Mucosa of descending colon (tissue), 3 donors: Measurements from ENCODE around the gene KNCN. TPM values are rescaled to one million over a fixed set of nuclear protein-coding genes. Genes with fewer than 3 reads are reported as not detected.

ENCODE experiments used
- ATAC-seq: fragments of 200-7000 bp; cut with Tn5 transposase; one replicate; pipeline ENCODE4 v1.9.1; 2020; ENCODE audit warnings: mild to moderate bottlenecking, moderate library complexity
- DNase-seq, 3 donors: peaks; one replicate each; pipeline ENCODE4 v3.0.0-alpha.2; 2020
- H3K36me3 ChIP-seq: fragments of 200-600 bp; one replicate; pipeline ENCODE4 v1.8.0; 2021; ENCODE audit warnings: low read depth, mild to moderate bottlenecking
- H3K4me1 ChIP-seq: fragments of 200-600 bp; one replicate; pipeline ENCODE4 v1.8.0; 2021; ENCODE audit warnings: low read depth, mild to moderate bottlenecking
- H3K4me3 ChIP-seq: fragments of 200-600 bp; one replicate; pipeline ENCODE4 v1.8.0; 2021; ENCODE audit warnings: mild to moderate bottlenecking
- H3K9me3 ChIP-seq: fragments of 200-600 bp; one replicate; pipeline ENCODE4 v1.8.0; 2021; ENCODE audit warnings: mild to moderate bottlenecking
- intact Hi-C, 2 donors: fragments of 100-400 bp; cut with DNase I in 1 of 2; cut with micrococcal nuclease in 1 of 2; formaldehyde crosslinking; loops; one replicate each; pipeline versions ENCODE4 v1.11.0 to v1.11.1; 2022; cut with DNase I, micrococcal nuclease
- total RNA-seq, 3 donors: library from RNA; stranded (reverse); fragmentation: NEBNext Ultra II Directional in 2 of 3; extraction: Animal tissue kit (Norgen Biotek cat#: 25700) in 2 of 3; gene quantifications; one replicate each; pipeline versions ENCODE4 v1.2.1 to v1.2.4, GENCODE V29; 2021 to 2023
- TF ChIP-seq, protein P1 (sequence below): fragments of 200-600 bp; IDR thresholded peaks from one replicate; pipeline ENCODE4 v1.8.0; 2022; ENCODE audit warnings: antibody characterized with exemption, mild to moderate bottlenecking
- donor health status: DM: no; HTN: no; CAD: no; lungs with moderate emphysema.
- donor health status: DM: no; HTN: no; CAD: no.
- donor health status: DM: no; HTN: yes; CAD: no.

The KNCN gene
- total RNA-seq, 3 donors from 2014 or later = not detected

DNA sequence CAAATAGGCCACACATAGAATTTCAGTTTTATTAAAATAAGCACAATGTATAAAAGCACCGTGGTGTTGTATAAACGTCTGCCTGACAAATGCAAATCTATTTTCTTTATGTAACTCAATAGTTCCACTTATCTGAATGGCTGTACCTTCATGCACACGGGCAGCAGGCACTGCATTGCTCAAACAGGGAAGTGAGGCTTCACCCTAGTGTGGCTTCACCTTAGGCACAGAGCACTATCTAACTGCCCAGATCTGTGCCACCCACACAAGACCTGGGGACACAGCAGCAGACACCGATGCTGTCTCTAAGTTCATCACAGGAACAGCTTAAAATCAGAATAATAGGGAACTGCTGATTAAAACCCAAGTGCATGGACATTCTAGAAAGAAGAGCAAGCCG, 6.0 kb upstream of the KNCN start:
- Histone ChIP-seq H3K9me3 (no peaks in the 10 kb centered on the region), H3K36me3 (peaks cover 3% of the 10 kb centered on the region), H3K4me3 (no peak overlapping the region), H3K4me1 (no peaks in the 10 kb centered on the region)
- intact Hi-C loops = no loop called here
- DNase-seq (no peak), ATAC-seq (peak; percentile 52)
- TF ChIP-seq, protein P1, sequence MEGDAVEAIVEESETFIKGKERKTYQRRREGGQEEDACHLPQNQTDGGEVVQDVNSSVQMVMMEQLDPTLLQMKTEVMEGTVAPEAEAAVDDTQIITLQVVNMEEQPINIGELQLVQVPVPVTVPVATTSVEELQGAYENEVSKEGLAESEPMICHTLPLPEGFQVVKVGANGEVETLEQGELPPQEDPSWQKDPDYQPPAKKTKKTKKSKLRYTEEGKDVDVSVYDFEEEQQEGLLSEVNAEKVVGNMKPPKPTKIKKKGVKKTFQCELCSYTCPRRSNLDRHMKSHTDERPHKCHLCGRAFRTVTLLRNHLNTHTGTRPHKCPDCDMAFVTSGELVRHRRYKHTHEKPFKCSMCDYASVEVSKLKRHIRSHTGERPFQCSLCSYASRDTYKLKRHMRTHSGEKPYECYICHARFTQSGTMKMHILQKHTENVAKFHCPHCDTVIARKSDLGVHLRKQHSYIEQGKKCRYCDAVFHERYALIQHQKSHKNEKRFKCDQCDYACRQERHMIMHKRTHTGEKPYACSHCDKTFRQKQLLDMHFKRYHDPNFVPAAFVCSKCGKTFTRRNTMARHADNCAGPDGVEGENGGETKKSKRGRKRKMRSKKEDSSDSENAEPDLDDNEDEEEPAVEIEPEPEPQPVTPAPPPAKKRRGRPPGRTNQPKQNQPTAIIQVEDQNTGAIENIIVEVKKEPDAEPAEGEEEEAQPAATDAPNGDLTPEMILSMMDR = no peak

DNA sequence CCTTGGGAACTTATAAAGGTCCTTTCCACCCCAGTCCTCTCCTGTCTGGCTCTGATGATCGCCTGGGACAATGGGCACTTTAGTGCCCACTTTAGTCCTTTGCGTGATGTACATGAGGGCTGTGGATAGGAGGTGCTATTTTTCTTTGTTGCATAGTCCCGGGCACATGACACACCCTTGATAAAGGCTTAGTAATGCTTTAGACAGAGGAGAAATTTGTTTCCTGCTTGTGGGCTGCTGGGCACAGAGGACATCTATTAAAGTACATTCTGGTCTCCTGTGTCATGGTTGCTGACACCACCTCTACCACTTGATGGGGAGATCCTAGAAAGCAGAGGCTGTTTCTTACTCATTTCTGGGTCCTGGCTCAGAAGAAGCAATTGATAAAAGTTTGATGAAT, 5.4 kb upstream of the KNCN start:
- intact Hi-C loops = no loop called here
- DNase-seq (no peak), ATAC-seq (peak; percentile 88)
- TF ChIP-seq, protein P1 = no peak
- H3K4me3 ChIP-seq = no peak overlapping the region
- no peaks in the 10 kb centered on the region for H3K9me3 ChIP-seq
- no peaks in the 10 kb centered on the region for H3K4me1 ChIP-seq
- peaks cover 3% of the 10 kb centered on the region for H3K36me3 ChIP-seq

DNA sequence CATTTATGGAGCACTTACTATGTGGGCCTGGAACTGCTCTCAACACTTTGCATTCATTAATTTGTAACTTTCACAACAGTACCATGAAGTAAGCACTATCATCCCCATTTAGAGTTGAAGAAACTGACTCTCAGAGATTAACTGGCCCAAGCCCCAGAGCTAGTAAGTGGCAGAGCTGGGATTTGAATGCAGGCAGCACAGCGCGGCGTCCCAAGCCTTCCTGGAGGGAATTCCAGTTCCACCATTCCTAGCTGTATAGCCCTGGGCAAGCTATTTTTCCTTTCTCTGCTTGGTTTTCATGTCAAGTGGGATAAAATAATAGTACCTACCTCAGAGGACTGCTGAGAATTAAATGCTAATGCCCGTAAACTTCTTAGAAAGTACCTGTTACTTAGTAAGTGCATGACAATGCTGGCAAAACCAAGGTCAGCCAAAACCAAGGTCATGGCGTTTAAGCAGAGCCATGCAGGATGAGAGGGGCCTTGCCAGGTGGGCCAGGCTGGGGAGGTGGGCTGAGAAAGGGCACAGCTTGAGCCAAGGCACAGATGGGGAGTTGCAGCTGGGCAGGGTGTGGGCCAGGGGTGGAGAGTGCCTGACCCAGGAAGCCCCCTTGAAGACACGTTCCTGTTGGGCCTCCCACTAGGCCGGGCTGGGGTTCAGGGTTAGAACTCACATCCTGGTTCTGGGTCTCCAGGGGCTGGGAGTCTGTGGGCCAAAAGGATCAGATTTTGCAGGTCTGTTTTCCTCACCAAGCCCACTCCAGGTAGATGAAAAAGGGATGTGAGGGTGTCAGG, 4.6 kb upstream of the KNCN start:
- Histone ChIP-seq H3K4me1 (no peaks in the 10 kb centered on the region), H3K9me3 (no peaks in the 10 kb centered on the region), H3K4me3 (no peak overlapping the region), H3K36me3 (peaks cover 3% of the 10 kb centered on the region)
- intact Hi-C loops = no loop called here
- ATAC-seq = no peak
- TF ChIP-seq, protein P1 = no peak
- DNase-seq = no peak

DNA sequence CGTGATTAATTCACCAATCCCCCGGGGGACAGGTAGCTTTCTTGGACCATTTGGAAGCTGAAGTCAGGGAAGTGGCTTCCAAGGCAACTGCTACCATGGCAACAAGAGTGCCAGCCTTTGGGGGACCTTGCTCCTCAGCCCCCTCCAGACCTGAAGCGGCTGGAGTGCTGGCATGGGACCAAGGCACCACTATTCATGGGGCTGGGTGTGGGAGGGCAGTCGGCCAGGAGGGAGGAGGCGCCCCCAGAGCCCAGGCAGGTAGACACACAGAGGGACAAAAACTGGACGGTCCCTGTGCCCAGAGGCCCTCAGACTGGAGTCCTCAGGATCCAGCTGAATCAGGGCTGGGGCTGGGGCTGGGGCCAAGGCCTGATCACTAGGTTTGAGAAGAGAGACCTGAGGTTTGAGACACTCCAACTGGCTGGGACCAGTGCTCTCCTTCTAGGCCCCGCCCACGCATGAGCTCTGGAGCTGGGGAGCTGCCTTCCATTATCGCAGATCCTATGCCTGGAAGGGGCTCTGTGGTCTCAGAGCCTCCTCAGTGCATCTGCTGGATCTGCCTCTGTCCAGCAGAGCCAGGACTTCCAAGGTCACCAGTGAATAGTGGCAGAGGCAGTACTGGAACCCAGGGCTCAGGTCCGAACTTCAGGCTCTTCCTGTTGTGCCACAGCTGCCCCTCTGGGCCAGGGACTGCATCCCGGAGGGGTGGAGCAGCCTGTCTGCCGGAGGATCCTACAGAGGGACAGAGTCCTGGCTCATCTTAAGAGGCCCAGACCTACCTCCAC, 3.3 kb upstream of the KNCN start:
- Histone ChIP-seq H3K9me3 (no peaks in the 10 kb centered on the region), H3K36me3 (peaks cover 3% of the 10 kb centered on the region), H3K4me1 (no peaks in the 10 kb centered on the region), H3K4me3 (no peak overlapping the region)
- TF ChIP-seq, protein P1 = no peak
- DNase-seq = no peak
- intact Hi-C loops = no loop called here
- no peak for ATAC-seq

DNA sequence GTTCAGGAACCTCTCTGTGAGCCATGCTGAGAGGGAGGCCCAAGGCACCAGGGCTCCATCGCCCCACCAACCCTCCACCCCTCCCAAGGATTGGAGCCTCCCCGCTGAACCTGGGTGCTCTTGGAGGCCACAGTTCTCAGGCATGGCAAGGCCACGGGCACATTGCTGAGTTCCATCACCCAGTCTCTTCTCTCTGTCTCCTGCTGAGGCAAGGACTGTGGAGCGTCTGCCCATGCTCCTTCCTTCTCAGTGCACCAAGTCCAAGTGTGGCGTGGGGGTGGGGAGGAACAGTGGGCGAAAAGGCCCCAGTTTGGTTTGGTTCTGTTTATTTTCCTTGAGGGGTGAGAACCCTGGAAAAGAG, 2.8 kb upstream of the KNCN start:
- intact Hi-C loops = no loop called here
- TF ChIP-seq, protein P1 = no peak
- Histone ChIP-seq H3K4me3 (no peak overlapping the region), H3K4me1 (no peaks in the 10 kb centered on the region), H3K36me3 (peaks cover 3% of the 10 kb centered on the region), H3K9me3 (no peaks in the 10 kb centered on the region)
- DNase-seq (no peak), ATAC-seq (no peak)
